OCI-LY7 (cell line): ENCODE results near the gene TARP.
"Not testable (repeated sequence)": the region's sequence is repeated elsewhere in the genome, so short reads cannot be mapped to it uniquely, and the experiment has no call there.

Experiments used
- BruUV-seq: library from RNA; stranded (reverse); fragments of 400-500 nt; replicated peaks from 2 replicates; lab custom pipeline; 2021; lab: Mats Ljungman, UMichigan
- CTCF ChIA-PET: fragments of 300-600 bp; sonication (Branson Sonifier 250); formaldehyde crosslinking; loops from one replicate; lab custom pipeline; 2022; ENCODE audit warnings: antibody characterized with exemption; ENCODE audit not compliant: unreplicated experiment; lab: Charles Lee
- POLR2A ChIA-PET: fragments of 300-600 bp; sonication (Branson Sonifier 250); formaldehyde crosslinking; loops from one replicate; lab custom pipeline; 2022; ENCODE audit warnings: antibody characterized with exemption; lab: Charles Lee
- DNase-seq: peaks from one replicate; pipeline ENCODE4 v3.0.0-alpha.2; 2015; ENCODE audit warnings: low spot score
- H2AFZ ChIP-seq: fragments of 200-600 bp; sonication (generic), shearing (Covaris generic); 2 replicates; pipeline ENCODE4 v1.6.1; 2014; ENCODE audit warnings: mild to moderate bottlenecking, antibody characterized with exemption, low read length, moderate library complexity
- H3K27ac ChIP-seq: fragments of 200-600 bp; sonication (generic); 2 replicates; pipeline ENCODE4 v1.5.1; 2014; ENCODE audit warnings: mixed run types, low read depth, mild to moderate bottlenecking, moderate library complexity, low read length, inconsistent platforms; ENCODE audit not compliant: poor library complexity, severe bottlenecking
- H3K36me3 ChIP-seq: fragments of 200-600 bp; sonication (generic); 2 replicates; pipeline ENCODE4 v1.6.1; 2014; ENCODE audit warnings: mild to moderate bottlenecking, antibody characterized with exemption, low read length, moderate library complexity, mixed read lengths; ENCODE audit not compliant: insufficient read depth
- H3K4me1 ChIP-seq: fragments of 200-600 bp; sonication (generic); 2 replicates; pipeline ENCODE4 v1.5.1; 2014; ENCODE audit warnings: mild to moderate bottlenecking, low read length; ENCODE audit not compliant: insufficient read depth, poor library complexity, severe bottlenecking
- H3K4me2 ChIP-seq: fragments of 200-600 bp; sonication (generic); 2 replicates; pipeline ENCODE4 v1.6.1; 2014; ENCODE audit warnings: mild to moderate bottlenecking, low read length
- H3K4me3 ChIP-seq: fragments of 200-600 bp; sonication (generic); 2 replicates; pipeline ENCODE4 v1.5.1; 2014; ENCODE audit warnings: mild to moderate bottlenecking, low read depth, low read length; ENCODE audit not compliant: poor library complexity, severe bottlenecking
- H3K79me2 ChIP-seq: fragments of 200-600 bp; sonication (generic); 2 replicates; pipeline ENCODE4 v1.6.1; 2016; ENCODE audit warnings: low read depth, mild to moderate bottlenecking, low read length, moderate library complexity, mixed read lengths; ENCODE audit not compliant: insufficient read depth
- H3K9me2 ChIP-seq: fragments of 200-600 bp; sonication (generic); 2 replicates; pipeline ENCODE4 v1.6.1; 2016; ENCODE audit warnings: mild to moderate bottlenecking, low read length, mixed read lengths; ENCODE audit not compliant: insufficient read depth
- H3K9me3 ChIP-seq: fragments of 200-600 bp; sonication (generic); 2 replicates; pipeline ENCODE4 v1.6.1; 2014; ENCODE audit warnings: mild to moderate bottlenecking, mixed run types, low read length, mixed read lengths
- H4K20me1 ChIP-seq: fragments of 200-600 bp; sonication (generic); 2 replicates; pipeline ENCODE4 v1.6.1; 2014; ENCODE audit warnings: mild to moderate bottlenecking, antibody characterized with exemption, low read length, moderate library complexity, mixed read lengths; ENCODE audit not compliant: insufficient read depth
- CTCF ChIP-seq: fragments of 200-600 bp; sonication (generic); conservative IDR thresholded peaks from 2 replicates; pipeline ENCODE4 v1.5.1; 2014; ENCODE audit warnings: mild to moderate bottlenecking, antibody characterized with exemption, low read length, moderate library complexity, mixed read lengths
- EZH2phosphoT487 ChIP-seq: fragments of 200-600 bp; sonication (generic); IDR thresholded peaks from 2 replicates; pipeline ENCODE4 v1.6.1; 2018; ENCODE audit warnings: low read depth, borderline replicate concordance, mild to moderate bottlenecking, mixed run types, antibody characterized with exemption, low read length, moderate library complexity, mixed read lengths
- intact Hi-C: fragments of 100-400 bp; cut with micrococcal nuclease; formaldehyde crosslinking; loops from one replicate; pipeline ENCODE4 v1.10.0; 2022; ENCODE audit not compliant: unreplicated experiment

Gene TARP

GRCh38 chr7:38262545-38262944 is 10.9 kb downstream of the TARP start:
- Histone ChIP-seq H3K9me2 (no peaks in the 10 kb centered on the region), H3K4me3 (no peak overlapping the region), H3K4me2 (no peak overlapping the region), H4K20me1 (no peaks in the 10 kb centered on the region), H3K36me3 (no peaks in the 10 kb centered on the region), H3K79me2 (no peaks in the 10 kb centered on the region), H3K27ac (no peak overlapping the region), H2AFZ (no peak overlapping the region), H3K9me3 (no peaks in the 10 kb centered on the region), H3K4me1 (no peaks in the 10 kb centered on the region)
- ChIA-PET CTCF (no interaction called here), POLR2A (no interaction called here)
- no peak for DNase-seq
- no peak for TF ChIP-seq CTCF
- no peak for TF ChIP-seq EZH2phosphoT487
- intact Hi-C loops: no loop called here
- no TSS peak for BruUV-seq

GRCh38 chr7:38262026-38262425 is 11.4 kb downstream of the TARP start:
- POLR2A ChIA-PET, intact Hi-C loops, CTCF ChIA-PET, H4K20me1 ChIP-seq, H3K79me2 ChIP-seq, DNase-seq, H3K4me3 ChIP-seq, H3K27ac ChIP-seq, BruUV-seq, H3K4me2 ChIP-seq, H2AFZ ChIP-seq, H3K9me2 ChIP-seq, H3K9me3 ChIP-seq, H3K4me1 ChIP-seq, H3K36me3 ChIP-seq: not testable (repeated sequence)

- H3K4me3 ChIP-seq, BruUV-seq, H3K36me3 ChIP-seq, H3K79me2 ChIP-seq, POLR2A ChIA-PET, H3K4me1 ChIP-seq, intact Hi-C loops, H3K4me2 ChIP-seq, CTCF ChIA-PET, H3K9me3 ChIP-seq, H3K27ac ChIP-seq, H4K20me1 ChIP-seq, H2AFZ ChIP-seq, H3K9me2 ChIP-seq, DNase-seq: not testable (repeated sequence)
Observed at GRCh38 chr7:38261601-38262000, 11.8 kb downstream of the TARP start.

GRCh38 chr7:38259157-38259556 is 14.3 kb downstream of the TARP start:
- H3K79me2 ChIP-seq, H3K9me3 ChIP-seq, H4K20me1 ChIP-seq, H2AFZ ChIP-seq, H3K4me2 ChIP-seq, intact Hi-C loops, BruUV-seq, CTCF ChIA-PET, DNase-seq, H3K4me3 ChIP-seq, H3K27ac ChIP-seq, H3K4me1 ChIP-seq, H3K36me3 ChIP-seq, H3K9me2 ChIP-seq, POLR2A ChIA-PET: not testable (repeated sequence)
